CD4-positive, alpha-beta T cell treated with Interleukin-15 for 1 hour (primary cell): ENCODE data around the gene COPS7A.

Experiments used
- DNase-seq: peaks from one replicate; pipeline ENCODE4 v3.0.0-alpha.2; 2020

The COPS7A gene

GRCh38 chr12:6723607-6724408 lies at the start of gene COPS7A:
Gene COPS7A (plus strand): TSS chr12:6724046. CDS start chr12:6724657, 611 bp downstream.
- peak; percentile 99 for DNase-seq

- no peak for DNase-seq
These were observed 46.9 kb upstream of the COPS7A start for GRCh38 chr12:6676962-6677361.

- peak; percentile 48 for DNase-seq
These were observed 39.2 kb upstream of the COPS7A start for GRCh38 chr12:6684609-6685008.

- DNase-seq = no peak
These were observed 38.0 kb upstream of the COPS7A start for GRCh38 chr12:6685814-6686213.

- DNase-seq = peak; percentile 54
These were observed 35.3 kb upstream of the COPS7A start for GRCh38 chr12:6688543-6688998.

GRCh38 chr12:6688999-6689882 lies 34.6 kb upstream of the COPS7A start, which contains the start of gene ZNF384:
Gene ZNF384 (minus strand): TSS chr12:6689375. CDS start chr12:6679520, 9,855 bp downstream.
- DNase-seq = peak; percentile 98

GRCh38 chr12:6691473-6691872 lies 32.4 kb upstream of the COPS7A start:
- no peak for DNase-seq

GRCh38 chr12:6692888-6693287 lies 31.0 kb upstream of the COPS7A start:
- no peak for DNase-seq

GRCh38 chr12:6693832-6694355 lies 30.0 kb upstream of the COPS7A start:
- DNase-seq = no peak

GRCh38 chr12:6694701-6695100 lies 29.1 kb upstream of the COPS7A start:
- no peak for DNase-seq

- DNase-seq = no peak
These were observed 28.4 kb upstream of the COPS7A start for GRCh38 chr12:6695313-6696045.

- no peak for DNase-seq
These were observed 26.9 kb upstream of the COPS7A start for GRCh38 chr12:6696690-6697583.

- no peak for DNase-seq
These were observed 26.1 kb upstream of the COPS7A start for GRCh38 chr12:6697584-6698351.

- no peak for DNase-seq
These were observed 25.3 kb upstream of the COPS7A start for GRCh38 chr12:6698352-6699046.

- no peak for DNase-seq
These were observed 24.4 kb upstream of the COPS7A start for GRCh38 chr12:6699259-6699988.

GRCh38 chr12:6699989-6700645 lies 23.7 kb upstream of the COPS7A start:
- no peak for DNase-seq

- DNase-seq = peak; percentile 43
These were observed 23.2 kb upstream of the COPS7A start, which contains the start of gene PIANP for GRCh38 chr12:6700646-6701051. Gene PIANP (minus strand): TSS chr12:6700815. CDS start chr12:6698061, 2,754 bp downstream.

- no peak for DNase-seq
These were observed 22.6 kb upstream of the COPS7A start for GRCh38 chr12:6701078-6701768.
